ENCODE data around the gene STX16. TPM values are rescaled to one million over a fixed set of nuclear protein-coding genes. Genes with fewer than 3 reads are reported as not detected.
"Not testable (repeated sequence)": the region's sequence is repeated elsewhere in the genome, so short reads cannot be mapped to it uniquely, and the experiment has no call there.

STX16 gene
- total RNA-seq, 1 donor = 34.1 TPM

- no peak for DNase-seq (ENCODE audit: low read depth)
- no peak overlapping the region for H3K4me3 ChIP-seq (ENCODE audit: low read depth, low read length)
- TF ChIP-seq, protein P1, sequence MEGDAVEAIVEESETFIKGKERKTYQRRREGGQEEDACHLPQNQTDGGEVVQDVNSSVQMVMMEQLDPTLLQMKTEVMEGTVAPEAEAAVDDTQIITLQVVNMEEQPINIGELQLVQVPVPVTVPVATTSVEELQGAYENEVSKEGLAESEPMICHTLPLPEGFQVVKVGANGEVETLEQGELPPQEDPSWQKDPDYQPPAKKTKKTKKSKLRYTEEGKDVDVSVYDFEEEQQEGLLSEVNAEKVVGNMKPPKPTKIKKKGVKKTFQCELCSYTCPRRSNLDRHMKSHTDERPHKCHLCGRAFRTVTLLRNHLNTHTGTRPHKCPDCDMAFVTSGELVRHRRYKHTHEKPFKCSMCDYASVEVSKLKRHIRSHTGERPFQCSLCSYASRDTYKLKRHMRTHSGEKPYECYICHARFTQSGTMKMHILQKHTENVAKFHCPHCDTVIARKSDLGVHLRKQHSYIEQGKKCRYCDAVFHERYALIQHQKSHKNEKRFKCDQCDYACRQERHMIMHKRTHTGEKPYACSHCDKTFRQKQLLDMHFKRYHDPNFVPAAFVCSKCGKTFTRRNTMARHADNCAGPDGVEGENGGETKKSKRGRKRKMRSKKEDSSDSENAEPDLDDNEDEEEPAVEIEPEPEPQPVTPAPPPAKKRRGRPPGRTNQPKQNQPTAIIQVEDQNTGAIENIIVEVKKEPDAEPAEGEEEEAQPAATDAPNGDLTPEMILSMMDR (IDR thresholded peaks at IDR 0.05; ENCODE audit: insufficient read depth, low read depth, low read length) = no peak
Observed at GRCh38 chr20:58719971-58720371, 68.9 kb downstream of the STX16 start.

DNA sequence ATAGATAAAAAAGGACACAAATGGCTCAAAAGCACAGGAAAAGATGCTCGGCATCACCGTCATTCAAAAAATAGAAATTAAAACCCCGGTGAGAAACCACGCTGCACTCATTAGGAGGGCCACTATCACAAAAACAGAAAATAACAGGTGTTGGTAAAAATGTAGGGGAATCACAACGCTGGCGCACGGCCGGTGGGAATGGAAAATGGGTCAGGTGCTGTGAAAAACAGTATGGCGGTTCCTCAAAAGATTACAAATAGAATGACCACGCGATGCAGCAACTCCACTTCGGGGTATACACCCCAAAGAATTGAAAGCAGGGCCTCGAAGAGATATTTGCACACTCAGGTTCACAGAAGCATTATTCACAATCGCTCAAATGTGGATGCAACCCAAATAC is 69.8 kb downstream of the STX16 start:
- H3K4me3 ChIP-seq (ENCODE audit: low read depth, low read length) = no peak overlapping the region
- no peak for DNase-seq (ENCODE audit: low read depth)
- TF ChIP-seq, protein P1 (IDR thresholded peaks at IDR 0.05; ENCODE audit: insufficient read depth, low read depth, low read length) = no peak

- no peak for DNase-seq (ENCODE audit: low read depth)
- TF ChIP-seq, protein P1 (IDR thresholded peaks at IDR 0.05; ENCODE audit: insufficient read depth, low read depth, low read length) = no peak
- H3K4me3 ChIP-seq (ENCODE audit: low read depth, low read length) = no peak overlapping the region
Observed at GRCh38 chr20:58721951-58722778, 71.1 kb downstream of the STX16 start.

- no peak for DNase-seq (ENCODE audit: low read depth)
- TF ChIP-seq, protein P1 (IDR thresholded peaks at IDR 0.05; ENCODE audit: insufficient read depth, low read depth, low read length) = no peak
Observed at GRCh38 chr20:58722877-58723627, 72.0 kb downstream of the STX16 start.

DNA sequence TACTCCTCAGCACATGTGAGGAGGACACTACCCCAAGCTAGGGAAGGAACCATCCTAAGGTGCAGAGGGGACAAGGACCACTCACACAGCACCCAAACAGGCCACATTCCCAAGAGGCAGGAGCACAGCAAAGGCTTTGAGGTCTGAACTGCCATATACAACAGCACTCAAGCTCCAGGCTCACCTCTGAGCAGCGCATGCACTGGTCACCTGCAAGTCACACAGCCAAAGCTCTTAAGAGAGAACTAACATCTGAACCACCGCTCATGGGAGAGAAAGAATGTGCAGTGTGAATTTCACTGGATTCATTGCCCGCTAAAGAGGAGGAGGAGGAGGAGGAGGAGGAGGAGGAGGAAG is 72.5 kb downstream of the STX16 start:
- DNase-seq (ENCODE audit: low read depth) = no peak
- TF ChIP-seq, protein P1 (IDR thresholded peaks at IDR 0.05; ENCODE audit: insufficient read depth, low read depth, low read length) = no peak
- no peak overlapping the region for H3K4me3 ChIP-seq (ENCODE audit: low read depth, low read length)

More at GRCh38 chr20:58722877-58723627, 72.0 kb downstream of the STX16 start:
- H3K4me3 ChIP-seq (ENCODE audit: low read depth, low read length) = no peak overlapping the region

DNA sequence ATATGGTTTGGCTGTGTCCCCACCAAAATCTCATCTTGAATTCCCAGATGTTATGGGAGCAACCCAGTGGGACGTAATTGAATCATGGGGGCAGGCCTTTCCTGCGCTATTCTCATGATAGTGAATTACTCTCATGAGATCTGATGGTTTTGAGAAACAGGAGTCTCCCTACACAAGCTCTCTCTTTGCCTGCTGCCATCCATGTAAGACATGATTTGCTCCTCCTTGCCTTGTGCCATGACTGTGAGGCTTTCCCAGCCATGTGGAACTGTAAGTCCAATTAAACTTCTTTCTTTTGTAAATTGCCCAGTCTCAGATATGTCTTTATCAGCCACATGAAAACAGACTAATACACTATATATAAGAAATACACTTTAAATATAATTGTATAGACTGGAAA is 75.1 kb downstream of the STX16 start:
- not testable (repeated sequence) for DNase-seq (ENCODE audit: low read depth); H3K4me3 ChIP-seq (ENCODE audit: low read depth, low read length)

Other genes starting within 250 kb of the STX16 start
- gene APCDD1L, start 135.9 kb upstream of the STX16 start, total RNA-seq = 0.86 and 2.9 TPM in 2 replicates
- 23.7 and 32.5 TPM in 2 replicates for gene NPEPL1, start 41.5 kb downstream of the STX16 start, total RNA-seq
- gene GNAS-AS1, start 199.6 kb downstream of the STX16 start, total RNA-seq = 0.43 and 0.64 TPM in 2 replicates
- 345 and 361 TPM in 2 replicates for gene GNAS, start 201.4 kb downstream of the STX16 start, total RNA-seq